Right atrium auricular region (tissue), 2 donors: ENCODE results near the gene TMEM37. TPM values are rescaled to one million over a fixed set of nuclear protein-coding genes. Genes with fewer than 3 reads are reported as not detected.
A peak's percentile ranks its signal among the peaks of the same experiment; 100 is the strongest.

Experiments used
- DNase-seq: peaks from one replicate; pipeline ENCODE4 v3.0.0-alpha.2; 2019; ENCODE audit warnings: low spot score
- H3K27ac ChIP-seq, 2 donors: fragments of 200-600 bp; sonication (generic); 1 replicate in 1 of 2; 2 replicates in 1 of 2; pipeline ENCODE4 v1.5.1; 2016 to 2019
- H3K27me3 ChIP-seq, 2 donors: fragments of 200-600 bp; sonication (generic); one replicate each; pipeline versions ENCODE4 v1.5.1 to v1.6.0; 2017 to 2019
- H3K36me3 ChIP-seq: fragments of 200-600 bp; sonication (generic); one replicate; pipeline ENCODE4 v1.5.1; 2016
- H3K4me1 ChIP-seq, 2 donors: fragments of 200-600 bp; sonication (generic); one replicate each; pipeline versions ENCODE4 v1.5.1 to v1.6.0; 2017 to 2019
- H3K4me3 ChIP-seq, 2 donors: fragments of 200-600 bp; sonication (generic); 1 replicate in 1 of 2; 2 replicates in 1 of 2; pipeline ENCODE4 v1.5.1; 2017 to 2019; ENCODE audit warnings: mild to moderate bottlenecking in 1 of 2, moderate library complexity in 1 of 2
- H3K9me3 ChIP-seq, 2 donors: fragments of 200-600 bp; sonication (generic); one replicate each; pipeline ENCODE4 v1.5.1; 2019
- total RNA-seq, 2 donors: library from RNA; depleted of rRNA; stranded (reverse); fragments of >200 nt; gene quantifications; one replicate each; pipeline ENCODE4 v1.1.0, GENCODE V29; 2016
- TF ChIP-seq, protein P1 (sequence below), 2 donors: fragments of 200-600 bp; sonication (generic); IDR thresholded peaks; one replicate each; pipeline ENCODE4 v1.5.1; 2019; ENCODE audit warnings: antibody characterized with exemption in 2 of 2

The TMEM37 gene
- total RNA-seq, 2 donors from 2014 or later, result 3.3 to 5.4 TPM

DNA sequence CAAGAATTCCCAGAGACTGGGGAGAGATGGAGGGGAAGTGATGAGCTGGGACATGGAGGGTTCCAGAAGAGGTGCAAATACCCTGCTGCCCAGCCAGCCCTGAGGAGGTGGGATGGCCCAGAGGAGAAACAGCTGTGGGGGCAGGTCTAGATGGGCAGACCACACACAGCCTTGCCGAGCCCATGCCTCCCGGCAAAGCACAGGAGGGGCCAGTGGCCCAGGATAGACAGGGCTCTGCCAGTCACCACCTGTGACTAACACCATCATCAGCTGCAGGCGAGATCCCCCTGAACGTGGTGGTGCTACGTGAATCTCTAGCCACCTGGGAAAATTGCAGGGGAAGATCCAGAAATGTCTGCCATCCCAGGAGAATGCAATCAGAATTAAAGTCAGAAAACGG, 53.2 kb downstream of the TMEM37 start:
- Histone ChIP-seq H3K4me1 (peaks cover 0 to 89% of the 10 kb centered on the region in 2 donors), H3K27me3 (no peaks in the 10 kb centered on the region), H3K27ac (peak overlapping the region; percentile 79 to 94), H3K9me3 (no peaks in the 10 kb centered on the region), H3K36me3 (no peaks in the 10 kb centered on the region), H3K4me3 (no peak overlapping the region)
- peak; percentile 55 for DNase-seq
- TF ChIP-seq, protein P1, sequence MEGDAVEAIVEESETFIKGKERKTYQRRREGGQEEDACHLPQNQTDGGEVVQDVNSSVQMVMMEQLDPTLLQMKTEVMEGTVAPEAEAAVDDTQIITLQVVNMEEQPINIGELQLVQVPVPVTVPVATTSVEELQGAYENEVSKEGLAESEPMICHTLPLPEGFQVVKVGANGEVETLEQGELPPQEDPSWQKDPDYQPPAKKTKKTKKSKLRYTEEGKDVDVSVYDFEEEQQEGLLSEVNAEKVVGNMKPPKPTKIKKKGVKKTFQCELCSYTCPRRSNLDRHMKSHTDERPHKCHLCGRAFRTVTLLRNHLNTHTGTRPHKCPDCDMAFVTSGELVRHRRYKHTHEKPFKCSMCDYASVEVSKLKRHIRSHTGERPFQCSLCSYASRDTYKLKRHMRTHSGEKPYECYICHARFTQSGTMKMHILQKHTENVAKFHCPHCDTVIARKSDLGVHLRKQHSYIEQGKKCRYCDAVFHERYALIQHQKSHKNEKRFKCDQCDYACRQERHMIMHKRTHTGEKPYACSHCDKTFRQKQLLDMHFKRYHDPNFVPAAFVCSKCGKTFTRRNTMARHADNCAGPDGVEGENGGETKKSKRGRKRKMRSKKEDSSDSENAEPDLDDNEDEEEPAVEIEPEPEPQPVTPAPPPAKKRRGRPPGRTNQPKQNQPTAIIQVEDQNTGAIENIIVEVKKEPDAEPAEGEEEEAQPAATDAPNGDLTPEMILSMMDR (IDR thresholded peaks at IDR 0.05), result no peak

DNA sequence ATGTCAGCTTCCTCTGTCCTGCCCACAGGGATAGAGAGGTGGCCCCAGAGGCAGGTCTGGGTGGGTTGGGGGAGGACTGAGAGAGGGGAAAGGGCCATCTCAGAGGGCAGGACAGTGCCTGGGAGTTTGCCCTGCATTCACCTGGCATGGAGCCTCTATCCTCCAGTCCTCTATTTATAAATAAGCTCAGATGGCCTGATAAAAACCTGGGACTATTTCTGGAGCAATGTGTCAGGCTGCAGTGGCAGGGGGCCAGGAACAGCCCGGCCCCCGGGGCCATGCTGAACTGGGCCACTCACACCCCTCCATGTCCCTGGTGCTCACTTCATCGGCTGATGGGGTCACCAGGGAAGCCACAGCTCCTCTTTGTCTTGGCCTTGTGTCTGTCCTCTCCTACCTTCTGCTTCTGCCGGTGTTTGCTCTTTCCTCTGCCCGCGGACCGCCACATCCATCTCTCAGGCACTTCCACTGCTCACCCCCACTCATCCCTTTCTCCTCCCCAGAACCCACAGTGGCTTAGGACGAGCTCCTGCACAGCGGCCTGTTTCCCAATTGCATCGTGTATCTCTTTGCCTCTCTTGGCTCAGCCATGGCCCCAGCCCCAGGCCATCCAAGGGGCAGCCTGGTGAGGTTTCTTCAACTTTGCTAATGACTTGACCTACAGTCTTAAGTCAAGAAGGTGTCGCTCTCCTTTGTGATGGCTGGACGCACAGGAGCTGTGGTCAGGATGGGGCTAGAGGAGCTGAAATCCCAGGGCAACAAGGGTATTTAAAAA, 53.9 kb downstream of the TMEM37 start:
- peak overlapping the region; percentile 79 to 94 for H3K27ac ChIP-seq
- H3K4me1 ChIP-seq, result peaks cover 0 to 91% of the 10 kb centered on the region in 2 donors
- H3K27me3 ChIP-seq, result no peaks in the 10 kb centered on the region
- no peak overlapping the region for H3K4me3 ChIP-seq
- TF ChIP-seq, protein P1 (IDR thresholded peaks at IDR 0.05), result no peak
- H3K9me3 ChIP-seq, result no peaks in the 10 kb centered on the region
- peak; percentile 70 for DNase-seq
- no peaks in the 10 kb centered on the region for H3K36me3 ChIP-seq

DNA sequence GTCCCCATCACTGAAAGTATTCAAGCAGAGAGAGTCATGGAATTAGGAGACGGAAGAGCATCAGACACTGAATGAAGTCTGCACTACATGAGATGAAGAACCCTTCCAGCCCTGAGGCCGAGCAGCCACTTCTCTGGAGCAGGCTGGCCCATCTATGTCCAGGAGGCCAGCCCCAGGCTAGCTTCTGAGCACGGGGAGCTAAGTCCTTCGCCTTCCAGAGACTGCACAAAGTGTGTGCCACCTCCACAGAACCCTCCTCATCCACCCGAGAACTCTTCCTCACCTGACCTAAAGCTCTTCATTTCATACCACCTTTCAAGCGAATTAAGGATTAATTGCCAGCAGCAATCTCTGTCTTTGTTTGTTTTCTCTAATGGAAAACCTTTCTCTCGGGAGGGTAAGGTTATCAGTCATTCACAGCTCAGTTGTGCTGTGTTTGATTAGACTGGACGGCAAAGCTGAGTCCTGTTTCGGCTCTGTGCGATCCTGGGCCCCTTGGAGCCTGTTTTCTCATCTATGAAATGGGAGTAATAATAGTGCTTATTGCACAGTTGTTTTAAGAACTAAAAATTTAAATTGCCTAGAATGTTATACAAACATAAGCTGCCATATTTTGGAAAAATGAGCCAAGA, 54.7 kb downstream of the TMEM37 start:
- no peaks in the 10 kb centered on the region for H3K27me3 ChIP-seq
- no peaks in the 10 kb centered on the region for H3K36me3 ChIP-seq
- TF ChIP-seq, protein P1 (IDR thresholded peaks at IDR 0.05), result no peak
- peak overlapping the region; percentile 79 to 94 for H3K27ac ChIP-seq
- H3K4me1 ChIP-seq, result peaks cover 0 to 91% of the 10 kb centered on the region in 2 donors
- H3K9me3 ChIP-seq, result no peaks in the 10 kb centered on the region
- H3K4me3 ChIP-seq, result no peak overlapping the region
- no peak for DNase-seq

DNA sequence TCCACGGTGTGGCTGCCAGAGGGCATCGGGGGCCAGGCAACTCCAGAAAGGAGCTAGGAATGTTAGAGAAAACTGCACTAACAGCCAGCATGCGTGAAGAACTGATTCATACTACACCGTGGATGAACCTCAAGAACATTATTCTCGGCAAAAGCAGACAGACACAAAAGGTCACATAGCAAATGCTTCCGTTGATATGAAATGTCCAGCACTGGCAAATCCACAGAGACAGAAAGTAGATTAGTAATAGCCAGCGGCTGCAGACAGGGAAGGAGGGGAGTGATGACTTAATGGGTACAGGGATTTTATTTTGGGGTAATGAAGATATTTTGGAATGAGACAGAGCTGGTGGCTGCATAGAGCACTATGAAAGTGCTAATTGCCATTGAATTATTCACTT, 55.2 kb downstream of the TMEM37 start:
- TF ChIP-seq, protein P1 (IDR thresholded peaks at IDR 0.05), result no peak
- Histone ChIP-seq H3K36me3 (no peaks in the 10 kb centered on the region), H3K4me1 (peaks cover 0 to 91% of the 10 kb centered on the region in 2 donors), H3K4me3 (no peak overlapping the region), H3K9me3 (no peaks in the 10 kb centered on the region), H3K27ac (peak overlapping the region; percentile 79 to 94), H3K27me3 (no peaks in the 10 kb centered on the region)
- DNase-seq, result peak; percentile 52

DNA sequence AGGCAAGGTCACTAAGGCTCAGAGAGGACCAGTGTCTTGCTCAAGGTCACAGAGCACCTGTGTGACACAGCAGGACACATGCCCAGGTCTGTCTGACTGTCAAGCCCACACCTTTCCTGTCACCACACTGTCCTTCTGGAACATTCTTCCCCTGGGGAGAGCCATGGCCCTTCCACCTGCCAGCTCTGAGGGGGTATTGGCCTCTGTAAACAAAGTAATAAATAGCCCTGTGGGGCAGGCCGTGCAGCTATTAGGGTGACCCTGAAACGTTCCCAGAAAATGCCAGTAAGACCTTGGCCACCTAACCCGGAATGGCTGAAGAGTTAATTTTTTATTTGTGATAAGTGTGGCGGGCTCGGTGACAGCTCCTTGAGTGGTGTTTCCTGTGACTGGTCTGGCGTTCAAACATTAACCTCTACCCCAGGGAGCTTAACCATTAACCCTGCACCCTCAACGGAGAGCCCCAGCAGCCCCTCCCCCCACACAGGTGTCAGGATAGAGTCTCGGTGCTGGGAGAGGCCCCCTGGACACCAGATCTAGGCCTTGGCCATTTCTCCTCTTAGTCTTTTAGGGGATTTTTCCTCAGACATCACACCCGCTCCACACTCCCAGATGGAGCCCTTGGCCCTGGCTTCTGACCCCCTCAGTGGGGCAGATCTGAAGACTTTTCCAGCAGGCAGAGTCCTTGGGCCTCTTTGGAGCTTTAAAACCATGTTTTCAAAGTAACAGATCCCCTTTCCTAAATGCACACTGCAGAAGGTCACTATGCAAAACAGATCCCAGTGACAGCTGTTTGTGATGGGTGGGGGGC, 56.0 kb downstream of the TMEM37 start:
- peak overlapping the region; percentile 79 to 94 for H3K27ac ChIP-seq
- H3K4me1 ChIP-seq, result peaks cover 0 to 90% of the 10 kb centered on the region in 2 donors
- H3K4me3 ChIP-seq, result no peak overlapping the region
- no peaks in the 10 kb centered on the region for H3K9me3 ChIP-seq
- H3K36me3 ChIP-seq, result no peaks in the 10 kb centered on the region
- no peaks in the 10 kb centered on the region for H3K27me3 ChIP-seq
- peak; percentile 57 for DNase-seq
- TF ChIP-seq, protein P1 (IDR thresholded peaks at IDR 0.05), result no peak

Other genes starting within 250 kb of the TMEM37 start
- 1 to 10 TPM; 4.4 to 8.2 TPM for gene STEAP3, start 208.0 kb upstream of the TMEM37 start, total RNA-seq
- 10 to 100 TPM in 1 of 2 donors, 1 to 10 TPM in 1; 8.1 to 11.1 TPM for gene C2orf76, start 65.0 kb upstream of the TMEM37 start, total RNA-seq
- gene DBI, start 64.9 kb upstream of the TMEM37 start, total RNA-seq, result 100 to 1,000 TPM; 174 to 312 TPM
- gene SCTR, start 92.6 kb downstream of the TMEM37 start, total RNA-seq, result not detected
- gene CFAP221, start 112.6 kb downstream of the TMEM37 start, total RNA-seq, result 1 to 10 TPM in 1 of 2 donors, under 1 TPM in 1; 0.44 to 1.1 TPM
- gene TMEM177, start 247.3 kb downstream of the TMEM37 start, total RNA-seq, result 1 to 10 TPM; 6.4 to 8.1 TPM